Measurements from ENCODE around the gene MAGI1.

The MAGI1 gene

DNA sequence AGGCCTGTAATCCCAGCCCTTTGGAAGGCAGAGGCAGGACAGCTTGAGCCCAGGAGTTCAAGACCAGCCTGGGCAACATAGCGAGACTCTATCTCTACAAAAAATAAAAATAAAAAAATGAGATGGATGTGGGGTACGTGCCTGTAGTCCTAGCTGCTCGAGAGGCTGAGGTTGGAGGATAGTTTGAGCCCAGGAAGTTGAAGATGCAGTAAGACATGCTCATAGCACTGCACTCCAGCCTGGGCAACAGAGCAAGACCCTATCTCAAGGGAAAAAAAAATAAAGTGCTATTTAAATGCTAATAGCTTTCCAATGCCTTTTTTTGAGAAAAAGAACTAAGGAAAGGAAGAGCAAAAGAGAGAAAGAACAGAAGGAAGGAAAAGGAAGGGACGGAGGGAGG, 94.5 kb downstream of the MAGI1 start:
- DNase-seq, result no peak

- DNase-seq, result no peak
Measured at GRCh38 chr3:65939801-65940246, 98.9 kb downstream of the MAGI1 start.

- DNase-seq, result no peak
Measured at GRCh38 chr3:65939184-65939583, 99.5 kb downstream of the MAGI1 start.

- DNase-seq, result no peak
Measured at GRCh38 chr3:65938676-65939075, 100.0 kb downstream of the MAGI1 start.

GRCh38 chr3:65938147-65938546, 100.6 kb downstream of the MAGI1 start:
- no peak for DNase-seq

DNA sequence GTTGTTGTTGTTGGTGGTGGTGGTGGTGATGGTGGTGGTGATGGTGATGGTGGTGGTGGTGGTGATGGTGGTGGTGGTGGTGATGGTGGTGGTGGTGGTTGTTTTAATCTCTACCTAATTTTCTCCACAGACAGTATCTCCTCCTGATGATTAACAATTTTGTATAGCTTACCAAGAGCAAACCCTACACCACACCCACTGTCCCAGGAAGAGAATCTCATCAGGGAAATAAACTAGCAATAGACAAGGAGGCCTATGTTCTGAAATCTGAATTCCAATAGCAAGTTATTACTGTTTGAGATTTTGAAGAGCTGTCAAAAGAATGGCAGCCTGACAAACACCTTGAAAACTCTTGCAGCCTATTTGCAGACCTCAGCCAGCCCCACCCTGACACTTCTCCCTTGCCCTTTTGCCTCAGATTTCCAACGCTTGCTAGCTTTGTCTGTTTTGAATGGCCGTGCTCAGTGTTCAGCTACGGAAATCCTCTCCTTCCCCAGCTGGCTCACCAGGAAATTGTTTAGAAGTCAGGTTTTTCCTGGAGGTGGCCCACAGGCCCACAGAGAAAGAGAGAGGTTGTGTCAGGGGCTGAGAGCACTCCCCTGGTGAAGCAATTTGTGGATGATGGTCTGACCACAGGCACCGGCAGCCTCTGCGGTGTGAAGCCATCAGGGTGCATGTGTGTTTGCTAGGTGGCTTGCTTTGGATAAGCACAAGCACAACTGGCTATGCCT, 101.6 kb downstream of the MAGI1 start:
- no peak for DNase-seq

DNA sequence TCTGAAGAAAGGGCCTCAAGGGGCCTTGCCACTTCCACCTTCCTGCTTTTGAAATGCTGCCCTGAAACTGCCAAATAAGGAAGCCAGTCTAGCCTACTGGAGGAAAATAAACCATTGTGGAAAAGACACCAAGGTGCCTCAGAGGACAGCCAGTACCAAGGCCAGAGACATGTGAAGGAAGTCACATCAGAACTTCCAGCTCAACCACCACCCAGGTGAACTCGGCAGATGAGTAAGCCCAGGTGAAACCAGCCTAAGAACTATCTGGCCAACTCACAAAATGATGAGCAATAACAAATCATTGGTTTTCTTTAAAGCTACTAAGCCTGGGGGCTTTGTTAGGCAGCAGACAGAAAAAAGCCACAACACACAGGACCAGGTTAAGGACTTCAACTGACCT, 103.0 kb downstream of the MAGI1 start:
- no peak for DNase-seq

DNA sequence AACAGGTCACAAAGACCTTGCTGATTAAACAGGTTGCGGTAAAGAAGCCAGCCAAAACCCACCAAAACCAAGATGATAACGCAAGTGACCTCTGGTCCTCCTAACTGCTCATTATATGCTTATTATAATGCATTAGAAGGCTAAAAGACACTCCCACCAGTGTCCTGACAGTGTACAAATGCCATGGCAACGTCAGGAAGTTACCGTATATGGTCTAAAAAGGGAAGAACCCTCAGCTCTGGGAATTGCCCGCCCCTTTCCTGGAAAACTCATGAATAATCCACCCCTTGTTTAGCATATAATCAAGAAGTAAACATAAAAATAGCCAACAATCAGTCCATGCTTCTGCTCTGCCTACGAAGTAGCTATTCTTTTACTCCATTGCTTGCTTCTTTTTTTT, 108.1 kb downstream of the MAGI1 start:
- DNase-seq, result no peak

GRCh38 chr3:65928110-65928509, 110.6 kb downstream of the MAGI1 start:
- no peak for DNase-seq

DNA sequence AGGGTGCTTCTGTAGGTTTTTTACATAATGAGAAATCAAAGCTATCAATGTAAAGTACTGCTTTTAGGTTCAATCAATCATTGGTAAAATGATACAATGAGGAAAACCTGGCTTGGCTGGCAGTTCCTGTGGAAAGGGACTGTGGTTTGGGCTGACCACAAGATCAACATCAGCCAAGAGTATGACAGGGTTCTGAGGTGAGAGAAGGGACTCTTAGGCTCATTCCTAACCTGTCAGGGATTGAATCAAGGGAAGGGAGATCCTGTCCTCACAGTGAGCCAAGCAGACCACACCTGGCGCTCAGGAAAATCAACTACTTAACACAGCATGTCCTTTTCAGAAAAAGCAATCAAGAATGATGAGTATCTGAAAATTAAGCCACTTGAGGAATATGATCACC, 111.1 kb downstream of the MAGI1 start:
- DNase-seq, result no peak

- DNase-seq, result no peak
Measured at GRCh38 chr3:65925254-65925954, 113.3 kb downstream of the MAGI1 start.

- no peak for DNase-seq
Measured at GRCh38 chr3:65924762-65925161, 114.0 kb downstream of the MAGI1 start.

- DNase-seq, result no peak
Measured at GRCh38 chr3:65922441-65922840, 116.3 kb downstream of the MAGI1 start.

GRCh38 chr3:65919826-65920225, 118.9 kb downstream of the MAGI1 start:
- no peak for DNase-seq

DNA sequence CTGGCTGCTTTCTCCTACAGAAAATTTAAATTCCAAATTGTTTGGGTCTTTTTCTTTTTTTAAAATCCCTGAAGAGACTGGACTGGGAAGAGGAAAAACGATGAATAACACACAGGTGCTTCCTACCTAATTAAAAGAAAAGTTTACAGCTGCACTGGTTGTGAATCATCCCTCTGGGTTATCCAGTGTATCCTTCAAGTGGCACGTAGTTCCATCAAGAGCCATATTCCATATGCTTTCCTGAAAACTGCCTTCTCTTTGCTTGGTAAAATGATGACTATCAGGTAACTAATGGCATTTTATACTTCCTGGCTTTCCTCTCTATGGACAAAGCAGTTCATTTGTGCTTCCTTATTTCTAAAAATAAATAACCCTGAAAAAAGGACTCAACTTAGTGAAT, 123.2 kb downstream of the MAGI1 start:
- no peak for DNase-seq

GRCh38 chr3:65914740-65915367, 123.9 kb downstream of the MAGI1 start:
- no peak for DNase-seq

GRCh38 chr3:65914032-65914739, 124.5 kb downstream of the MAGI1 start:
- DNase-seq, result no peak

- DNase-seq, result no peak
Measured at GRCh38 chr3:65912647-65913046, 126.1 kb downstream of the MAGI1 start.

DNA sequence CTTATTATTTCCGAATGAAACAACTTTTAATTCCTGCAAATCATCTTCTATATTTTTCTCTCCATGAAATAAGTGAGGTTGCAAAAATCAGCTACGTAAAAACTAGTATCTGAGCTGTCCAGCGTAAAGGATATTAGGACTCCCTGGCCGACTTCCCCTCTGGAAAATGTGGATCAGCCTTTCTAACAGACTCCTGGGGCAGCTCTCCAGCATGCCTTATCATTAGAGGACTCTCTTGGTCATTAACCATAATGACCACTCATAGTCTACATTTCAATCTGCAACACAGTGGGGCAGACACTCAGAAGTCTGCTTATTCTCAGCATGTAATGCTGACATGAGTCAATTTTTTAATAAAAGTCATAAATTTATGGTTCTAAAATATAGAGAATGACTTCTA, 130.1 kb downstream of the MAGI1 start:
- no peak for DNase-seq

- no peak for DNase-seq
Measured at GRCh38 chr3:65907232-65908130, 131.2 kb downstream of the MAGI1 start.

- DNase-seq, result no peak
Measured at GRCh38 chr3:65905771-65906170, 132.9 kb downstream of the MAGI1 start.

DNA sequence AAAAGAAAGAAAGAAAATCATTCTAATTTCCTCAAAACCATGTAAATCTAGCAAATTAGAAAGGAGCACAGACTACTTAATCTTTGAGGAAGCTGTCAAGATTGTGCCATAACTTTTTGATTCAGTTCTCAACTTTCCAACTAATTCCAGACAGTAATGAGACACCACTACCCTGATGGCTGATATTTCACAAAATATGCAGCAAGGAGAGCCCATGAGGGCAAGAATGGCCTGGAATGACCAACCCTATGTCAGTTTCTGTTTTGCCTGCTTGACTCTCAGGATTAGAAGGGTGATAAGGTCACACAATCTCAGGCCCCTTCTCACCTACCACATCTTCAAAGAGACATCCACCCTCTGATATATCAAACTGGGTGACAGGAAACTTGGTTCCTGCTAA, 134.7 kb downstream of the MAGI1 start:
- DNase-seq, result no peak

Measured in stimulated activated CD4-positive, alpha-beta T cell treated with anti-CD3 and anti-CD28 coated beads, Interleukin-4, amount 100 ng/mL, for 1 hour (primary cell).